Hematopoietic multipotent progenitor cell treated with erythropoietin and hydrocortisone succinate and interleukin-3 and kit ligand, for 15 days (in vitro differentiated cells): Measurements from ENCODE around the gene SLC13A3.

Experiments
- DNase-seq: peaks from one replicate; pipeline ENCODE4 v3.0.0-alpha.2; 2015; ENCODE audit warnings: low spot score

Gene SLC13A3

GRCh38 chr20:46605978-46606816 is 45.1 kb downstream of the SLC13A3 start:
- DNase-seq: no peak

- DNase-seq: no peak
Measured at GRCh38 chr20:46605181-46605580, 46.1 kb downstream of the SLC13A3 start.

GRCh38 chr20:46604551-46605133 is 46.6 kb downstream of the SLC13A3 start:
- no peak for DNase-seq

- no peak for DNase-seq
Measured at GRCh38 chr20:46602429-46602828, 48.8 kb downstream of the SLC13A3 start.

- no peak for DNase-seq
Measured at GRCh38 chr20:46601603-46602122, 49.6 kb downstream of the SLC13A3 start.

- DNase-seq: no peak
Measured at GRCh38 chr20:46600286-46600752, 50.9 kb downstream of the SLC13A3 start.

GRCh38 chr20:46599227-46599987 is 51.9 kb downstream of the SLC13A3 start:
- no peak for DNase-seq

- no peak for DNase-seq
Measured at GRCh38 chr20:46595933-46596332, 55.3 kb downstream of the SLC13A3 start.

GRCh38 chr20:46594725-46595124 is 56.5 kb downstream of the SLC13A3 start:
- DNase-seq: no peak

- peak; percentile 4 for DNase-seq
Measured at GRCh38 chr20:46592580-46593362, 58.5 kb downstream of the SLC13A3 start.

GRCh38 chr20:46590443-46590842 is 60.8 kb downstream of the SLC13A3 start:
- DNase-seq: no peak

- DNase-seq: no peak
Measured at GRCh38 chr20:46588532-46589511, 62.4 kb downstream of the SLC13A3 start.

- DNase-seq: no peak
Measured at GRCh38 chr20:46587986-46588385, 63.3 kb downstream of the SLC13A3 start.

- DNase-seq: no peak
Measured at GRCh38 chr20:46586724-46587123, 64.5 kb downstream of the SLC13A3 start.

GRCh38 chr20:46584508-46584907 is 66.8 kb downstream of the SLC13A3 start:
- no peak for DNase-seq

- no peak for DNase-seq
Measured at GRCh38 chr20:46583411-46584214, 67.6 kb downstream of the SLC13A3 start.

- no peak for DNase-seq
Measured at GRCh38 chr20:46582648-46583047, 68.6 kb downstream of the SLC13A3 start.

- no peak for DNase-seq
Measured at GRCh38 chr20:46581391-46581790, 69.9 kb downstream of the SLC13A3 start.

- DNase-seq: peak; percentile 17
Measured at GRCh38 chr20:46580613-46581205, 70.5 kb downstream of the SLC13A3 start.
